CD4-positive, alpha-beta T cell (primary cell): ENCODE data around the gene ARSG. TPM values are rescaled to one million over a fixed set of nuclear protein-coding genes. Genes with fewer than 3 reads are reported as not detected.

Experiments
- ATAC-seq: fragments of 200-7000 bp; cut with Tn5 transposase; one replicate; pipeline ENCODE4 v1.10.0; 2022; ENCODE audit warnings: mild to moderate bottlenecking; ENCODE audit not compliant: poor library complexity
- CTCF ChIA-PET: fragments of 350-600 bp; sonication (Branson Sonifier 250); formaldehyde crosslinking; loops from one replicate; lab custom pipeline; 2021; ENCODE audit warnings: antibody characterized with exemption, inconsistent platforms; lab: Charles Lee
- POLR2A ChIA-PET: fragments of 350-600 bp; sonication (Branson Sonifier 250); formaldehyde crosslinking; loops from one replicate; lab custom pipeline; 2021; ENCODE audit warnings: antibody characterized with exemption, inconsistent platforms; lab: Charles Lee
- DNase-seq, 14 experiments: peaks; one replicate each; pipeline ENCODE4 v3.0.0-alpha.2; 2013 to 2020; ENCODE audit warnings: mixed read lengths in 2 of 14
- H3K27ac ChIP-seq, 2 donors: one replicate each; pipeline versions ENCODE4 v1.5.1 to v1.7.0; 2013; ENCODE audit warnings: low read length in 2 of 2, low read depth in 1 of 2, mild to moderate bottlenecking in 1 of 2
- H3K27me3 ChIP-seq, 2 experiments: 1 replicate in 1 of 2; 2 replicates in 1 of 2; pipeline versions ENCODE4 v1.6.1 to v1.7.0; 2013; ENCODE audit warnings: low read length in 2 of 2, control low read depth in 1 of 2, mild to moderate bottlenecking in 1 of 2, moderate library complexity in 1 of 2; ENCODE audit not compliant: insufficient read depth in 2 of 2, control insufficient read depth in 1 of 2
- H3K36me3 ChIP-seq: one replicate; pipeline ENCODE4 v1.6.1; 2013; ENCODE audit warnings: low read length, control low read depth; ENCODE audit not compliant: insufficient read depth
- H3K4me1 ChIP-seq: one replicate; pipeline ENCODE4 v1.6.1; 2013; ENCODE audit warnings: low read length, control low read depth; ENCODE audit not compliant: insufficient read depth
- H3K4me3 ChIP-seq: one replicate; pipeline ENCODE4 v1.5.1; 2013; ENCODE audit warnings: mild to moderate bottlenecking, low read length, moderate library complexity
- H3K9me3 ChIP-seq, 2 experiments: 1 replicate in 1 of 2; 2 replicates in 1 of 2; pipeline versions ENCODE4 v1.6.1 to v1.7.0; 2013; ENCODE audit warnings: low read length in 2 of 2, mild to moderate bottlenecking in 2 of 2, control low read depth in 1 of 2, moderate library complexity in 1 of 2; ENCODE audit not compliant: control insufficient read depth in 1 of 2, insufficient read depth in 1 of 2
- H3K27ac Mint-ChIP-seq: one replicate; pipeline ENCODE4 v1.8.0; 2020; ENCODE audit warnings: mixed read lengths
- H3K27me3 Mint-ChIP-seq: one replicate; pipeline ENCODE4 v1.8.0; 2021; ENCODE audit warnings: mixed read lengths
- H3K36me3 Mint-ChIP-seq: one replicate; pipeline ENCODE4 v1.8.0; 2021; ENCODE audit warnings: low read depth, mixed read lengths
- H3K4me1 Mint-ChIP-seq: one replicate; pipeline ENCODE4 v1.8.0; 2021; ENCODE audit warnings: low read depth, mixed read lengths
- H3K4me3 Mint-ChIP-seq: one replicate; pipeline ENCODE4 v1.8.0; 2020; ENCODE audit warnings: mild to moderate bottlenecking, mixed read lengths
- H3K9me3 Mint-ChIP-seq: one replicate; pipeline ENCODE4 v1.8.0; 2020; ENCODE audit warnings: mixed read lengths
- intact Hi-C, 2 experiments: fragments of 100-400 bp; cut with DNase I in 1 of 2; cut with micrococcal nuclease in 1 of 2; formaldehyde crosslinking; loops; one replicate each; pipeline versions ENCODE4 v1.15.1 to v1.9.0; 2023 to 2025; cut with DNase I, micrococcal nuclease
- total RNA-seq, 174 experiments: library from RNA in 2 of 174; stranded (reverse) in 2 of 174; gene quantifications; one replicate each; pipeline ENCODE4 v1.2.3 and lab custom pipeline; 2021 to 2026
- TF ChIP-seq, protein P1 (sequence below): fragments of 200-600 bp; IDR thresholded peaks from one replicate; pipeline ENCODE4 v1.8.0; 2022; ENCODE audit warnings: antibody characterized with exemption, mild to moderate bottlenecking

The ARSG gene
- total RNA-seq, 2 experiments from 2014 or later: 13.8 to 16.0 TPM

DNA sequence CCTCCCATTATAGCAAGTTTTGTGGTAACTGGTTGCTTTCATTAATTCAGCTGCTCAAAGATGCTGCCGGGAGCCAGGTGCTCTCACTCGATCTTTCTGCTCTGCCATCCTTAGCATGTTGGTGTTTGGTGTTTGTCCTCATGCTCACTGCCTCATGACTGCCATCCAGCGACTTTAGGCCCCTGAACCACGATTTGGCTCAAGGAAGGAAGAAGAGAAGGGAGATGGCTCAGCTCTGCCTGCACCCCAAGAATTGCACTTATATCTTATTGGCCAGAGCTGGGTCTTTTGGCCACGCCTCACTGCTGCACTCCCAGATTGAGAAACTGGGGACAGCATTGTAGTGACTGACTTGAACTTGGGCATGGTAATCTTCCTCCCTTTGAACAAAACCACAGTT lies 52.7 kb downstream of the ARSG start:
- ChIA-PET CTCF (interaction anchor here (1.2 to 1.8 kb wide), 4 partner anchors 10 to 88 kb away, joined by 3 to 4 read pairs (median 3); partner anchors contain the start of gene ARSG), POLR2A (interaction anchor here (1.1 to 7.8 kb wide), 6 partner anchors 9 to 96 kb away, joined by 4 to 104 read pairs (median 8); partner anchors contain the start of genes AMZ2, ARSG and SLC16A6)
- no peak overlapping the region for H3K4me3 ChIP-seq
- no peaks in the 10 kb centered on the region for H3K9me3 ChIP-seq
- peak overlapping the region in 1 of 2 donors; percentile 55 for H3K27ac ChIP-seq
- H3K27me3 Mint-ChIP-seq: no peaks in the 10 kb centered on the region
- peak overlapping the region; percentile 26 for H3K4me3 Mint-ChIP-seq
- H3K27ac Mint-ChIP-seq: peak overlapping the region; percentile 91
- intact Hi-C loops: loop anchor here in 1 of 2 experiments (2.0 kb wide), 1 partner anchor 47 kb away; no protein-coding TSS in a partner anchor
- TF ChIP-seq, protein P1, sequence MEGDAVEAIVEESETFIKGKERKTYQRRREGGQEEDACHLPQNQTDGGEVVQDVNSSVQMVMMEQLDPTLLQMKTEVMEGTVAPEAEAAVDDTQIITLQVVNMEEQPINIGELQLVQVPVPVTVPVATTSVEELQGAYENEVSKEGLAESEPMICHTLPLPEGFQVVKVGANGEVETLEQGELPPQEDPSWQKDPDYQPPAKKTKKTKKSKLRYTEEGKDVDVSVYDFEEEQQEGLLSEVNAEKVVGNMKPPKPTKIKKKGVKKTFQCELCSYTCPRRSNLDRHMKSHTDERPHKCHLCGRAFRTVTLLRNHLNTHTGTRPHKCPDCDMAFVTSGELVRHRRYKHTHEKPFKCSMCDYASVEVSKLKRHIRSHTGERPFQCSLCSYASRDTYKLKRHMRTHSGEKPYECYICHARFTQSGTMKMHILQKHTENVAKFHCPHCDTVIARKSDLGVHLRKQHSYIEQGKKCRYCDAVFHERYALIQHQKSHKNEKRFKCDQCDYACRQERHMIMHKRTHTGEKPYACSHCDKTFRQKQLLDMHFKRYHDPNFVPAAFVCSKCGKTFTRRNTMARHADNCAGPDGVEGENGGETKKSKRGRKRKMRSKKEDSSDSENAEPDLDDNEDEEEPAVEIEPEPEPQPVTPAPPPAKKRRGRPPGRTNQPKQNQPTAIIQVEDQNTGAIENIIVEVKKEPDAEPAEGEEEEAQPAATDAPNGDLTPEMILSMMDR: no peak
- no peaks in the 10 kb centered on the region for H3K36me3 Mint-ChIP-seq
- H3K27me3 ChIP-seq: no peaks in the 10 kb centered on the region
- H3K36me3 ChIP-seq: no peaks in the 10 kb centered on the region
- H3K4me1 ChIP-seq: peaks cover 66% of the 10 kb centered on the region
- ATAC-seq (no peak), DNase-seq (peak in 5 of 14 experiments; percentile 3 to 53 (median 26))
- H3K9me3 Mint-ChIP-seq: no peaks in the 10 kb centered on the region
- H3K4me1 Mint-ChIP-seq: peaks cover 71% of the 10 kb centered on the region

DNA sequence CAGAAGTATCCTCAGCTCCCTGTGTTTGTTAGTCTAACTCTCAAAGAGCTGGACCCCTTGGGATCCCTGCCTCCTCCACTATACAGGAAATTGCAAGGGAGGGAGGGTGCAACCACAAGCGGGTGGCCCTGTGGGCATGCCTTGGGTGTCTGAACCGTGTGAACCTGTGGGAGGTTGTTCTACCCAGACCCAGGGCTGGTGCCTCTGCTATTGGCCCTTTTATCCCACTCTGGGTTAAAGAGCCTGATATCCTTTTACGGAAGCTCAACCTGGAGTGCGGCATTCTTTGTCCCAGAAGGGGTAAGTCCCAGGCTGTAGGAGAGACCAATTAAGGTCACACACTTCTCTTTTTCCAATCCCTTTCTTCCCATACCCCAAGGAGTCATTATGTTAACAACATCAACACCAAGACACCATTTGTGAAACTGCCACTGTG lies 53.4 kb downstream of the ARSG start:
- H3K9me3 ChIP-seq: no peaks in the 10 kb centered on the region
- H3K27me3 Mint-ChIP-seq: no peaks in the 10 kb centered on the region
- intact Hi-C loops: loop anchor here (2.0 to 5.0 kb wide), 2 partner anchors 47 to 48 kb away; no protein-coding TSS in a partner anchor
- DNase-seq: peak; percentile 17 to 84 (median 40)
- peak overlapping the region; percentile 55 to 61 for H3K27ac ChIP-seq
- peak overlapping the region; percentile 26 for H3K4me3 Mint-ChIP-seq
- H3K27ac Mint-ChIP-seq: peak overlapping the region; percentile 91
- peak; percentile 71 for ATAC-seq
- peaks cover 73% of the 10 kb centered on the region for H3K4me1 Mint-ChIP-seq
- POLR2A ChIA-PET: interaction anchor here (1.1 to 7.8 kb wide), 7 partner anchors 9 to 97 kb away, joined by 4 to 104 read pairs (median 6); partner anchors contain the start of genes AMZ2, ARSG and SLC16A6
- CTCF ChIA-PET: interaction anchor here (1.1 to 1.8 kb wide), 4 partner anchors 10 to 82 kb away, joined by 3 to 4 read pairs (median 3); partner anchors contain the start of gene ARSG
- no peaks in the 10 kb centered on the region for H3K36me3 Mint-ChIP-seq
- H3K9me3 Mint-ChIP-seq: no peaks in the 10 kb centered on the region
- H3K4me1 ChIP-seq: peaks cover 70% of the 10 kb centered on the region
- TF ChIP-seq, protein P1: no peak
- no peak overlapping the region for H3K4me3 ChIP-seq
- H3K27me3 ChIP-seq: no peaks in the 10 kb centered on the region
- no peaks in the 10 kb centered on the region for H3K36me3 ChIP-seq

GRCh38 chr17:68346448-68346847 lies 55.2 kb downstream of the ARSG start:
- intact Hi-C loops: loop anchor here in 1 of 2 experiments (5.0 kb wide), 1 partner anchor 49 kb away; no protein-coding TSS in a partner anchor
- Mint-ChIP-seq H3K27me3 (no peaks in the 10 kb centered on the region), H3K4me3 (peak overlapping the region; percentile 75), H3K9me3 (no peaks in the 10 kb centered on the region), H3K4me1 (peaks cover 75% of the 10 kb centered on the region), H3K36me3 (no peaks in the 10 kb centered on the region), H3K27ac (peak overlapping the region; percentile 91)
- no peaks in the 10 kb centered on the region for H3K36me3 ChIP-seq
- H3K4me1 ChIP-seq: peaks cover 81% of the 10 kb centered on the region
- peak; percentile 32 to 86 (median 60) for DNase-seq
- ChIA-PET CTCF (interaction anchor here (1.1 kb wide), 1 partner anchor 174 kb away, joined by 4 read pairs; no protein-coding TSS in a partner anchor), POLR2A (interaction anchor here (1.0 to 7.8 kb wide), 4 partner anchors 10 to 56 kb away, joined by 3 to 104 read pairs (median 20); partner anchors contain the start of genes ARSG and SLC16A6)
- peak; percentile 66 for ATAC-seq
- TF ChIP-seq, protein P1: no peak
- no peaks in the 10 kb centered on the region for H3K9me3 ChIP-seq
- no peaks in the 10 kb centered on the region for H3K27me3 ChIP-seq
- H3K4me3 ChIP-seq: peak overlapping the region; percentile 27
- H3K27ac ChIP-seq: peak overlapping the region; percentile 69 to 75
